Measurements from ENCODE around the gene UGT1A7.

- TF ChIP-seq EZH2phosphoT487 (conservative IDR thresholded peaks at IDR 0.05; ENCODE audit: low read length) (no peak), CTCF (IDR thresholded peaks at IDR 0.05; ENCODE audit: insufficient read depth, low read length, poor library complexity, severe bottlenecking) (no peak)
Measured at GRCh38 chr2:233747283-233747544, 65.5 kb downstream of the UGT1A7 start.
